A673 (cell line): Measurements from ENCODE around the gene PRSS3.
"Not testable (repeated sequence)": the region's sequence is repeated elsewhere in the genome, so short reads cannot be mapped to it uniquely, and the experiment has no call there.

Experiments used
- EZH2 ChIP-seq: fragments of 200-600 bp; sonication (generic); IDR thresholded peaks from 2 replicates; pipeline ENCODE4 v1.6.1; 2017; ENCODE audit warnings: borderline replicate concordance, low read depth, mild to moderate bottlenecking, mixed read lengths, antibody characterized with exemption, low read length; ENCODE audit not compliant: poor library complexity, severe bottlenecking
- TF ChIP-seq, protein P1 (sequence below): fragments of 300-800, 200-600 bp; sonication (generic); conservative IDR thresholded peaks from 2 replicates; pipeline ENCODE4 v1.5.1; 2017; ENCODE audit warnings: low read depth, mild to moderate bottlenecking, antibody characterized with exemption, low read length, moderate library complexity, mixed read lengths

DNA sequence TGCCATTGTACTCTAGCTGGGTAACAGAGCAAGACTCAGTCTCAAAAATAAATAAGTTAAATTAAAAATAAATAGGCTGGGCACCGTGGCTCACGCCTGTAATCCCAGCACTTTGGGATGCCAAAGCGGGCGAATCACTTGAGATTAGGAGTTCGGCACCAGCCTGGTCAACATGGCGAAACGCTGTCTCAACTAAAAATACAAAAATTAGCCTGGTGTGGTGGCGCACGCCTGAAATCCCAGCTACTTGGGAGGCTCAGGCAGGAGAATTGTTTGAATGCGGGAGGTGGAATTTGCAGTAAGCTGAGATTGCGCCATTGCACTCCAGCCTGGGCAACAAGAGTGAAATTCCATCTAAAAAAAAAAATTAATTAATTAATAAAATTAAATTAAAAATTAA is 31.9 kb downstream of the PRSS3 start:
- TF ChIP-seq, protein P1, sequence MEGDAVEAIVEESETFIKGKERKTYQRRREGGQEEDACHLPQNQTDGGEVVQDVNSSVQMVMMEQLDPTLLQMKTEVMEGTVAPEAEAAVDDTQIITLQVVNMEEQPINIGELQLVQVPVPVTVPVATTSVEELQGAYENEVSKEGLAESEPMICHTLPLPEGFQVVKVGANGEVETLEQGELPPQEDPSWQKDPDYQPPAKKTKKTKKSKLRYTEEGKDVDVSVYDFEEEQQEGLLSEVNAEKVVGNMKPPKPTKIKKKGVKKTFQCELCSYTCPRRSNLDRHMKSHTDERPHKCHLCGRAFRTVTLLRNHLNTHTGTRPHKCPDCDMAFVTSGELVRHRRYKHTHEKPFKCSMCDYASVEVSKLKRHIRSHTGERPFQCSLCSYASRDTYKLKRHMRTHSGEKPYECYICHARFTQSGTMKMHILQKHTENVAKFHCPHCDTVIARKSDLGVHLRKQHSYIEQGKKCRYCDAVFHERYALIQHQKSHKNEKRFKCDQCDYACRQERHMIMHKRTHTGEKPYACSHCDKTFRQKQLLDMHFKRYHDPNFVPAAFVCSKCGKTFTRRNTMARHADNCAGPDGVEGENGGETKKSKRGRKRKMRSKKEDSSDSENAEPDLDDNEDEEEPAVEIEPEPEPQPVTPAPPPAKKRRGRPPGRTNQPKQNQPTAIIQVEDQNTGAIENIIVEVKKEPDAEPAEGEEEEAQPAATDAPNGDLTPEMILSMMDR = not testable (repeated sequence)
- TF ChIP-seq EZH2 = not testable (repeated sequence)
